Right ventricle myocardium superior (tissue), 1 donor: ENCODE data around the gene OR2T3. TPM values are rescaled to one million over a fixed set of nuclear protein-coding genes. Genes with fewer than 3 reads are reported as not detected.
"Not testable (repeated sequence)": the region's sequence is repeated elsewhere in the genome, so short reads cannot be mapped to it uniquely, and the experiment has no call there.

Experiments
- ATAC-seq: fragments of 200-7000 bp; cut with Tn5 transposase; one replicate; pipeline ENCODE4 v1.9.1; 2020; ENCODE audit warnings: mild to moderate bottlenecking; ENCODE audit not compliant: poor library complexity
- DNase-seq: peaks from one replicate; pipeline ENCODE4 v3.0.0-alpha.2; 2020
- intact Hi-C: fragments of 100-400 bp; cut with DNase I; formaldehyde crosslinking; loops from one replicate; pipeline ENCODE4 v1.11.2; 2022
- total RNA-seq: library from RNA; stranded (reverse); fragmentation: NEBNext Ultra II Directional; extraction: Animal tissue kit (Norgen Biotek cat#: 25700); gene quantifications from one replicate; pipeline ENCODE4 v1.2.1, GENCODE V29; 2021
- donor health status: DM: no; HTN: yes; CAD: no; lungs with severe emphysema.

Gene OR2T3
- total RNA-seq, 1 donor from 2014 or later, result not detected

DNA sequence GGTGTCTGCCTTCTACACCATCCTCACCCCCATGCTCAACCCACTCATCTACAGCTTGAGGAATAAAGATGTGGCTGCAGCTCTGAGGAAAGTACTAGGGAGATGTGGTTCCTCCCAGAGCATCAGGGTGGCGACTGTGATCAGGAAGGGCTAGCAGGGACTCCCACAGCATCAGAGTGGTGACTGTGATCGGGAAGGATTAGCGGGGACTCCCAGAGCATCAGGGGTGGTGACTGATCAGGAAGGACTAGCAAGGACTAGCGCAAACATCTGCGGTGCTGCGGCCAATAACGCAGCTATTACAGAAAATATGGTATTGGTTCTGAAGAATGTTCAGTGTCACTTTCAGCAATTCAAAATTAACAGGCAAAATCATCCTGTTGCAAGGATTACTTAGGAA, 19.5 kb upstream of the OR2T3 start:
- DNase-seq, ATAC-seq, intact Hi-C loops: not testable (repeated sequence)

DNA sequence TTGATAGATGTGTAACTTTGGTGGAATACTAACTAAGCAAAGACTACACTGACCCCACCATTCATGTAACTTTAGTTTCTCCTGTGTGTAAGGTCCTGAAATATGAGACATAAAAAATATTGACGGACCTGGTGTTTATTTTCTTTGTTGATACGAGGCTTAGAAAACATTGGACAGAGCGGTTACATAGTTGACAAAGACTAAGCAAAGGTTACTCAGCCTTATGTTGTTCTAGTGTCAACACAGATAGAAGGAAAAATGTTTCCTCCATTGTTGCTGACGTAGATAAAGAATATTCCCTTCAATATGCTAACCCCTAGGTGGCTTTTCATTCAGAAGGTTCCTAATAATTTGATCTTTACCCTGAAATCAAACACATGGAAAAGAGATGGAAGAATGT, 18.1 kb upstream of the OR2T3 start:
- ATAC-seq, DNase-seq, intact Hi-C loops: not testable (repeated sequence)

DNA sequence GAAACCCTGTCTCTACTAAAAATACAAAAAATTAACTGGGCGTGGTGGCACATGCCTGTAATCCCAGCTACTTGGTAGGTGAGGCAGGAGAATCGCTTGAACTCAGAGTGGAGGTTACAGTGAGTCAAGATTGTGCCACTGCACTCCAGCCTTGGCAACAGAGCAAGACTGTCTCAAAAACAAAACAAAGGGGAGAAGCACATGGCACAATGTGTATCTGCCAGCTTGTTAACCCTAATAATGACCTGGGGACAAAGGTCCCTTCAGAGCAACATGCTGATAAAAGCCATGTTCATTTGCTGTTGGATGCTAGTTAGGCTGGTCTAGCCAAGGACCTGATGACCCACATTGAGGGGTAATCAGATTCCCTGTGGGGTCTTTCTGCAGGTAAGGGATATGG, 16.5 kb upstream of the OR2T3 start:
- DNase-seq, intact Hi-C loops, ATAC-seq: not testable (repeated sequence)

DNA sequence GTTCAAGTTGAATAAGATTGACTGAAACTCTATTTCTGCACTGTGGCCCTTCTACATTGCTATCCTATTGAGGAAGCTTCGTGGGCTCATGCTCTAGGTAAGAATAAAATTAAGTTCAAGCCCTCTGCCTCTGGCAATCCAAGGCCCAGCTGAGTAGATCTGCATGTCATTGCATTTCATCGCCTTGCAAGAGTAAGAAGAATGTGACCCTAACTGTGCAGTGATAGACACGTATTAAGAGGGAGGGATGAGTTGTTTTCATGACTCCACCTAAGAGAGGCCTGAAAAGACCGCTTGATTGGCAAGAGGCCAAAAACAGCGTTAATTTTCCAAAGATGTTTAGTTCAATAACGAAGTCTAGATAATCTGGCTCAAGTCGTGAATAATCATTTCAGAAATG, 14.0 kb upstream of the OR2T3 start:
- DNase-seq, intact Hi-C loops, ATAC-seq: not testable (repeated sequence)

DNA sequence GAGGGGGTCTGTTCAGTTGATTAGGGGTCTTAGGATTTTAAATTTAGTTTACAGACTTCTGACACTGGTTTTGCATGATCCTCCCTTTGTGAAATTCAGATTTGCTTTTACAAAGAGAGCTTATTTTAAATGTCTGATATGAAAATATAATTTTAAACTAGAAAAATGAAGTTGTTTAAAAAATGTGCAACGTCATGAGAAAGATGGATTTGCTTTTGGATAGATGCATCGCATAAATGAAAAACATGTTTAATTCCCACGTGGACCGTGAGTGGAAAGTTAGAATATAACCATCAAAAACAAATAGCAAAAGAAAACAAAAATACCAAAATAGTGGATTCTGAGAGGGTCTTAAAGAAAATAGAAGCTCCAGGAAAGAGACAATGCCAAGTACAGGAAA, 2.0 kb upstream of the OR2T3 start:
- ATAC-seq (no peak), DNase-seq (no peak)
- intact Hi-C loops, result no loop called here

DNA sequence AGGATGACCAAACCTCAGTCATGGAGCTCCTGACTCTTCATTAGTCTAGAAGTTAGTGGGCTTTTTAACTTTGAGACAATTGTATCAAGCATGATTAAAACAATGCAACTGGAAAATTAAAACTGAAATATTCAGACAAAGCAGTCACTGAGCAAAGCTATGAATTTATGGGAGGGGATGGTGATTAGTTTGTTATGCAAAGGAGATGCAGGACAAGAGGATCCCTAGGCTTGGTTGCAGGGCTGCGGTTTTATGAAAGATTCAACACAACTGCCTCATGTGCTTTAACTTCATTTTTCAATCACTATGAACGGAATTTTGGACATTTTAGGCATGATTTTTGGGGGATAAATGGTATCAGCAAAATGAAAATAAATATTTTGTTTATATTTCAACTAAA, 1.0 kb upstream of the OR2T3 start:
- DNase-seq, intact Hi-C loops, ATAC-seq: not testable (repeated sequence)

DNA sequence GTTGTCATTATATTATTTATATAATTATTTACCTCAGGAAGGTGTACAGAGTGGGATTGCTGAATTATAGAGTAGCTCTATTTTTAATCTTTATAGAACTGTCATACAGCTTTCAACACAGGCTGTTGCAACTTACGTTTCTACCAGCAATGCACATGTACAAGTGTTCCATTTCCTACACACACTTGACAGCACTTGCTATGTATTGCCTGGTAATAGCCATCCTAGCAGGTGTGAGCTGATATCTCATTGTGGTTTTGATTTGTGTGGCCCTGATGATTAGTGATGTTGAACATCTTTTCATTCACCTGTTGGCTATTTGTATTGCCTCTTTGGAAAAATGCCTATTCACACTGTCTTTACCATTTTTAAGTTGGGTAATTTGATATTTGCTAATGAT, 2.5 kb downstream of the OR2T3 start:
- DNase-seq, intact Hi-C loops, ATAC-seq: not testable (repeated sequence)

DNA sequence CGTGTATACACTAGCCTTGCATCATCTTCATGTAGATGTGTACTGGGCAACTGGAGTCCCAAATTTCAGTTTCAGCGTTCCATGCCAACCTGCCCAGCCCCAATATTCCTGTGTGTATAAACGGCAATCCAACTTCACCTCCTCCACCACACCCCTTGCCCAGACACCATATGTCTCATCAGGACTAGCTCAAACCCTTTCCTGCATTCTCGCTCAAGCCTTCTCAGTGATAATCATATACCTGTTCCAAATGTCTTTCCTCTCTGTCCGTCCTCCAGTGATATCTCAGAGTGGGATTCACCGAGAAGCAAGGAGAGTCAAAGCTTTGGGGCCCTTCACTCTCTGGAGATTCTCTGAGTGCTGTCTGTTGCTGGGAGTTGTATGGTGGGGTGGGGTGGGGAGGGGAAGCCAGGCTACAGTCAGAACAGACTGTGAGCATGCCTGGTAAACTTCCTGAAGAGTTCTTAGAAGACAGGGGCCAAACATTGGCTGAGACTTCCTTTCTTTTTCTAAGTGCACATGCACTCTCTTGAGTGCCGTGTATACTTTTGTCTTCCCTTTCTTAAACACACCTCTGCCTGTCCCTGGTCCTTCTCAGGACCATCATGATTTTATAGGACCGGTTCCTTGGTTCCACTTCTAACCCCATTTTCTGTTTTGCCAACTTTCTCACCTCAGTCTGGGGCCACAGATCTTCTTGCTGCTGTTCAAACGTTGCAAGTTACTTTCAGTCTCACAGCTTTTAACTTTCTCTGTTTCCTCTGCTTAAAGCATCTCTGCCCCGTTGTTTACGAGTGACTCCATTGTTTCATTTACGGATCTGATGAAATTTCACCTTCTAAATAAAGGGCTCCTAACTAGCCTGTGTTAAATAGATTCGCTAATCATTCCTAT, 8.8 kb downstream of the OR2T3 start:
- ATAC-seq, intact Hi-C loops, DNase-seq: not testable (repeated sequence)

DNA sequence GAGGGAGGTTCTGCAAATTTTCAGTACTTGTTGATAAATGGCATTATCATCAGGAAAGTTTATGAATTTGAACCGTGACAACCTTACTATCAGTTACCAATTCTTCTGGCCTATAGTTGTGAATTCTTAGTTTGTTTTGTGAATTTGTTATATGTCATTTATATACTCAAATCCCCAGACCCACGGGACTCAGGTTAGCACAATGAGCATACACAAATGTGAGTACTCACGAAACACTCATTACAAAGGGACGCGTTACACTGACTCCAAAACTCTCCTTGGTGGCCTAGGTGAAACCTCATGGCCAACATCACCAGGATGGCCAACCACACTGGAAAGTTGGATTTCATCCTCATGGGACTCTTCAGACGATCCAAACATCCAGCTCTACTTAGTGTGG, 15.1 kb downstream of the OR2T3 start, which contains the start of gene OR2T5:
Gene OR2T5 (plus strand): TSS at position 301 of the 400 bp plus-strand sequence. CDS start 0 bp downstream, at position 301.
- intact Hi-C loops, DNase-seq, ATAC-seq: not testable (repeated sequence)

DNA sequence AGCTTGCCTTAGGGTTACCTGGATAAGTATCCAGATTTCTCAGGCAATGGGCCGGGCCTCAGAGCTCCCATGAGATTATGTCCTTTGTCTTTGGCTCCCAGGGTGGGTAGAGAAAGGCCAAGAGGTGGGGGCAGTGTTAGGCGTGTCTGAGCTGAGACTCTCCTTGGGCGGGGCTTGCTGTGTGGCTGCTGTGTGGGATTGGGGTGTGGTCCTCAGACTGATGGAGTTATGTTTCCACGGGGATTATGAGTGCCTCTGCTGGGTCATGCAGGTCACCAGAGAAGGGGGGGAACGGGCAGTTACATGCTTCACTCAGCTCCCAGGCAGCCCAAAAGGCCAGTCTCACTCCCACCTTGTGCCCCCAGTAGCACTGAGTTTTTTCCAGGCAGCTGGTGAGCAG, 23.5 kb downstream of the OR2T3 start:
- ATAC-seq, intact Hi-C loops: not testable (repeated sequence)

DNA sequence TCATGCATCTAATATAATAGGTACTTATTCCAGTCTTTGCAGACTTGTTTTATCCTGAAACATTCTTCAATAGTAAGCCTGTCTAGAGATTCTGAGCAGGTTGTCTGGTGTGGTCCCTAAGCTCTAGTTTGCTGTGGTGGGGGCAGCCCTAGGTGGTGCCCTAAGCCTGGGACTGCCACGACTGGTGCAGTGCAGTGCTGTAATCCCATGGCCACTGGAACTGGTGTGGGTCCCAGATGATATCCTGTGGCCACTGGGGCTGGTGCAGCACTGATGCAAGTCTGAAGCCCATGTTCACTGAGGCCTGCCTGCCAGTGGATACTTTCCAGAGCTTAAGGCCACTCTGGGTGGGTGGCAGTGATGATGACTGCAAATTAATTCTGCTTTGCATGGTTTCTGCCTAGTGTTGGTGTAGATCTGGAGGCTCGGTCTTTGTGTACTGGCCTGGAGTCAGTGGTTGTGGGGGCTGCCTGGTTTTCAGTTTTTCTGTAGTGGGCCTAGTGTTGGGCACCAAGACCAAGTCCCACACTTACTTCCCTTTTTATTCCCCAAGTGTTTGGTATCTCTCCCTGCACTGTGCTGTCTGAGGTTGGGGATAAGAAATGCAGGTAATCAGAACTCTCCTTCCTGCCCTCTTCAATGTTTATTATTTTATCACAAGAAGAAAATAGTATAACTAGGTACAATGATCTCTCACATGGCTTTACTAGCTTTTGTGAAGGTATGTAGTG, 27.3 kb downstream of the OR2T3 start:
- intact Hi-C loops, ATAC-seq, DNase-seq: not testable (repeated sequence)

More for the DNA sequence above, 23.5 kb downstream of the OR2T3 start:
- not testable (repeated sequence) for DNase-seq

DNA sequence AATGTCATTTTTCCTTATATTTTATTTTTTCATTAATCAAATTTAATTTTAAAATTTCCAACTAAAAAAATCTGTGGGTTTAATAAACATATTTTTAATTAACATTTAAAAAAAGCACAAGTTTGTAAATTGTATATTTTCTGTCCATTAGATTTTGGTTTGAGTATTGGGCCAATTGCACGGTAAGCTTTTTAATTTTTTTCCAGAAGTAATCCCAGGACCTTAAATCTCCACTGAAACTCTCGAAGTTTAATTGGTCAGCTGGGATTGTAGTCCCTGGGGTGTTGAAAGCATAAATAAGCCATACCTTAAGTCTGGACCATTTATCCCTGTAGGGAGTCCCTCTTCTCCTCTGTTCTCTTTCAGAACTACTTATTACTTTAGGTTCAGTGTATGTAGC, 34.6 kb downstream of the OR2T3 start, which contains the start of gene OR2G6:
Gene OR2G6 (plus strand): TSS at position 301 of the 400 bp plus-strand sequence. CDS start 13,574 bp downstream, outside the sequence.
- intact Hi-C loops, ATAC-seq, DNase-seq: not testable (repeated sequence)

DNA sequence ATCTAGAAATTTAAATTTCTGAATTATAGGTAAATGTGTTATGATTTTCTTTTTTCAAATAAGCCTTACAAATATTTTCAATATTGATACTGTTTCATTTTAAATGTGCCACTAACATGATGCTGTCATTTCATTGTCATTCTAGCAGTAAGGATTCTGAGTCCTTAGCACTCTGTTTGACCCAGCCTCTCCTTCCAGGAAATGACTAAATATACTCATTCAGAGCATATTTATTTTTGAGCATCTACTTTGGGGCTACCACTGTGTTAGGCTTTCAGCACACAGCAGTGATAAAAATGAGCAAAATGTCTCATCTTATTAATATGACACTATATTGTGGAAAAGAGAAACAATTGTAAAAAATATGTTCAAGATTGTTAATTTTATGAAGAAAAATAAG, 37.1 kb downstream of the OR2T3 start:
- DNase-seq, ATAC-seq, intact Hi-C loops: not testable (repeated sequence)

DNA sequence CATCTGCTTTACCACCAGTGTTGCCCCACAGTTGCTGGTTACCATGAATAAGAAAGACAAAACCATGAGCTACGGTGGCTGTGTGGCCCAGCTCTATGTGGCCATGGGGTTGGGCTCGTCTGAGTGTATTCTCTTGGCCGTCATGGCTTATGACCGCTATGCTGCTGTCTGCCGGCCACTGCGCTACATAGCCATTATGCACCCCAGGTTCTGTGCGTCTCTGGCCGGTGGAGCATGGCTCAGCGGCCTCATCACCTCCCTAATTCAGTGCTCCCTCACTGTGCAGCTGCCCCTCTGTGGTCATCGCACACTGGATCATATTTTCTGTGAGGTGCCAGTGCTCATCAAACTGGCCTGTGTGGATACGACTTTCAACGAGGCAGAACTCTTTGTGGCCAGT, 48.7 kb downstream of the OR2T3 start:
- intact Hi-C loops, result no loop called here
- no peak for DNase-seq
- ATAC-seq, result no peak

Other genes starting within 250 kb of the OR2T3 start
- gene OR2M4, start 241.9 kb upstream of the OR2T3 start, total RNA-seq, result not detected
- gene OR2T33, start 195.4 kb upstream of the OR2T3 start, total RNA-seq, result not detected
- gene OR2T12, start 169.9 kb upstream of the OR2T3 start, total RNA-seq, result not detected
- gene OR2M7, start 148.8 kb upstream of the OR2T3 start, total RNA-seq, result not detected
- not detected for gene OR14C36, start 124.6 kb upstream of the OR2T3 start, total RNA-seq
- gene OR2T4, start 111.7 kb upstream of the OR2T3 start, total RNA-seq, result not detected
- not detected for gene OR2T6, start 97.6 kb upstream of the OR2T3 start, total RNA-seq
- gene OR2T1, start 70.3 kb upstream of the OR2T3 start, total RNA-seq, result not detected
- gene OR2T2, start 27.7 kb upstream of the OR2T3 start, total RNA-seq, result not detected
- gene OR2T5, start 15.2 kb downstream of the OR2T3 start, total RNA-seq, result not detected
- not detected for gene OR2G6, start 34.7 kb downstream of the OR2T3 start, total RNA-seq
- gene OR2T29, start 89.4 kb downstream of the OR2T3 start, total RNA-seq, result not detected
- not detected for gene OR2T34, start 101.4 kb downstream of the OR2T3 start, total RNA-seq
- gene OR2T10, start 124.3 kb downstream of the OR2T3 start, total RNA-seq, result not detected
- gene OR2T11, start 161.7 kb downstream of the OR2T3 start, total RNA-seq, result not detected
- not detected for gene OR2T35, start 171.9 kb downstream of the OR2T3 start, total RNA-seq
- gene OR2T27, start 182.2 kb downstream of the OR2T3 start, total RNA-seq, result not detected
- gene OR14I1, start 229.4 kb downstream of the OR2T3 start, total RNA-seq, result not detected